GM19043 (cell line): Measurements from ENCODE around the gene KCTD16.
A peak's percentile ranks its signal among the peaks of the same experiment; 100 is the strongest.

Source experiments
- ATAC-seq: cut with Tn5 transposase; IDR thresholded peaks from one replicate; pipeline ENCODE4 v1.9.1; 2021; ENCODE audit warnings: low read depth; ENCODE audit not compliant: unreplicated experiment

KCTD16 gene

DNA sequence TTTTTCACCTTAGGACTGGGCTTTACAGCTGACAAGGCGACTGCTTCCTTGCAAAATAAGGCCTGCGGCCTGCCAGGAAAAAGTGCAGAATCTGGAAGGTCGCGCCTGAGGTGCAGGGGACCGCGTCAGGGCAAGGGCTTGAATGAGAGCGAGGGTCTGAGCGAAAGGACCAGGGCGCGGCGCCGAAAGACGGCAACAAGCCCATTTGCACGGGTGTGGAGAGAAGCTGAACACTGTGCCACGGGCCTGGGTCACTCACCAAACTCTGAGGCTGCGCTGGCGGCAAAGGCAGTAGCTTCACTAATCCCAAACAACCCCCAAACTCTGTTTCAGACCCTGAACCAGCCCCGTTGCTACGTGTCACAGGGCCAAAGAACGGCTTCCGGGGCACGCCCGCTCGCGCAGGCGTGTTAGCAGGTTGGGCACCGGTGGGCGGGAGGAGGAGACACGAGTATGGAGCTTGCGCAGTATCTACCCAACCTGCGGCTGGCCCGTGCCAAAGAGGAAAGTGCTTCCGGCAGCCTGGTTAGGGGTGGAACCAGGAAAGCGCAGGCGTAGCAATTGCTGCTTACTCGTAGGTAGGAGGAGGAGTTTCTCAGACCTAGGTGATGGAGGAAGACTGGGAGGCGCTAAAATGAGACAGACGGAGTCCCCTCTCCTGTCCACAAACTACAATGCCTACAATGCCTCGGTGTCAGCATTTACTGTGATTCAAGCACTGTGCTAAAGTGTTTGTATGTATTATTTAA is at the start of gene KCTD16, which contains the start of gene YIPF5:
Gene KCTD16 (plus strand): TSS at position 598 of the 749 bp plus-strand sequence.
Gene YIPF5 (minus strand): TSS at position 384 of the 749 bp plus-strand sequence. CDS start 704 bp downstream, outside the sequence.
- peak; percentile 99 for ATAC-seq

DNA sequence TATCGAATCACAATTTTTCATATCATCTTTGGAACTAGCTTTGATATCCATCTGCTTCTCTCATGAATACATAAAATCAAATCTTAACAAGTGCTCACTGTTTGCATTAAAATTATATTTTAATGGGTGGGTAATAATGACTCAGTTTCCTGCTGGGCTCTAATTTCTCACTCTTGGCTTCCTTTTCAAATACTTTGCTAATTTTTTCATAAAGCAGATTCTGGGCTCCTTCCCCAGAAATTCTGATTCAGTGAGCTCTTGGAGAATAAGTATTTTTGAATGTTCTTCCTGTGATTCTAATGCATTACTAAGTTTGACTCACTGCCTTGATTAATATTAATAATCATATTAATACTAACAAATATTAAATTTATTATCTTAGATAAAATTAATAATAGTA is 49.1 kb upstream of the KCTD16 start:
- ATAC-seq: no peak

DNA sequence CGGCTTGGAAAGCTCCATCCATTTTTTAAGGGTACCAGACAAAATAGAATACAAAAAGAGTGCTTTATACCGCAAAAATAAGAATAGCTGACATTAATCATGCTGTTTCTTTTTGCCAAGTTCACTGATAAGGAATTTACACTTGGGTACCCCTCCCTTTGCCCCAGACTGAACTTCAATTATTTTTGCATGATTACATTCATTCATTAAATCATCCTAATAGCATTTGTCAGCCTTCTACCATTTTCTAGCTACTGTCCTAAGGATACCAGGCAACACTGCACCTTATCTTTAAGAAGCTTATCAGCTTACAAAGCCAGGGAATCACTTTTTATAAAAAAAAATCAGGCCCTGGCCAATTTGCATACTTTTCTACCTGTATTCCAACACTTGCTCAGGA is 48.6 kb upstream of the KCTD16 start:
- no peak for ATAC-seq

DNA sequence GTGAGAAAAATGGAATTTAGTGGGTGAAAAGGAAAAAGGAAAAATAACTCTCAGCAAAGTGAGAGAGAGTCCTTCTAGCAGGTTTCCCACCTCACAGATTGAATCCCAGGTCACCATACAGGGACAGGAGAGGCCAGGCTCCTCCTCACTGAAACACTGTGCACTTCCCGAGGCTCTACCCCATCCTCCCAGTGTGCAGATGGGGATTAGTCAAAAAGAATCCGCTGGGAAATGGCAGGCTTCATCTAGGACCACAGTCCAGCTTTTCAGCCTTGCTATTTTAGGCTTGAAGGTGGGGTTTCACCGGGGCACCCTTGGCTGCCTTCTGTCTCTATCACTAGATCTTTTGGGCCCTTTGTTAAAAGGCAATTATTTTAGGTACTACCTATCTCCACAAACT is 48.0 kb upstream of the KCTD16 start:
- no peak for ATAC-seq

GRCh38 chr5:144125163-144125726 is 45.4 kb upstream of the KCTD16 start:
- no peak for ATAC-seq

- ATAC-seq: no peak
Observed at GRCh38 chr5:144126707-144127106, 44.0 kb upstream of the KCTD16 start.

- ATAC-seq: no peak
Observed at GRCh38 chr5:144128844-144129243, 41.8 kb upstream of the KCTD16 start.

GRCh38 chr5:144130306-144130705 is 40.4 kb upstream of the KCTD16 start:
- no peak for ATAC-seq

DNA sequence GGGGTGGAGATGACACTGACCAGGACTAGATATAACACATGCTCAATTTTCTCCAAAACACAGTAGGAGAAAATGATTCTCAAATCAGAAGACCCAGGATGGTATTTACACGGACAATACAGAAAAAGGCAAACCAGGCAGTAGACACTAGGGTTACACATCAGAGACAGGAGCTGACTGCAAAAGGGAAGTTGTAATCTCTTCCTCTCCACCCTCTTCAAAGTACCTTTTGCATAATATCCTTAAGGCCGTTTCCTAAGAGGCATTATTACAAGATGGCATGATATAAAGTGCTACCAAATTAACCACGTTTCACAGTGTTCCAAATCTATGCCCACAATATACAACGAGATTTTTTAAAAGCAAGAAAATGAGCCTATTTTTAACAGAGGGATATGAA is 39.4 kb upstream of the KCTD16 start:
- no peak for ATAC-seq

GRCh38 chr5:144133050-144133633 is 37.5 kb upstream of the KCTD16 start:
- ATAC-seq: no peak

- ATAC-seq: no peak
Observed at GRCh38 chr5:144134194-144134826, 36.4 kb upstream of the KCTD16 start.

DNA sequence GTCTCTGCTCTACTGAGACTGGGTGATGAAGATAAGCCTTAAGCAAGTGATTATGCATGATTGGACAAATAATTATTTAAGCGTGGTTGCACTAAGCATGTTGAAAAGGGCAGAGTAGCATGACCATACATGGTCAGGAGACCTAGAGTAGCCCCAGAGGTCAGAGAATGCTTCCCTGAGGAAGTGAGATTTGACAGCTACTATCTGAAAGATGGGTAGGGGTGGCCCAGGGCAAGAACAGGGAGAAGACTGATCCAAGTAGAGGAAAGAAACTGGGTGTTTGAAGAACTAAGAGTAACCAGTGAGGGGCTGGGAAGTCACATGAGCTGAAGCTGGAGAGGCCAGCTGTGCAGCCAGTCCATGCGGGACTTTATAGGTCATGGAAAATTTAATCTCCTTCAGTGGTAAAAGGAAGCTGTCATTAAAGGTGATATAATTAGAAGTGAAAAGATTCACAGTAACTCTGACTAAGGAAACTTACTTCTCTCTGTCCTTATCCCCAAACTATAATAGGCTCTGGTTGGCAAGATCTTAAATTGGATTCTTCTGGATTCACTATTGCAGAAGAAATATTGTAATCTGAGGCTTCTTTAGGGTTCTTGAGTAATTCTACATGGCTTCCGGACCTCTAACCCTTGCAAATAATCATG is 35.4 kb upstream of the KCTD16 start:
- ATAC-seq: no peak

GRCh38 chr5:144139586-144139985 is 31.1 kb upstream of the KCTD16 start:
- no peak for ATAC-seq

DNA sequence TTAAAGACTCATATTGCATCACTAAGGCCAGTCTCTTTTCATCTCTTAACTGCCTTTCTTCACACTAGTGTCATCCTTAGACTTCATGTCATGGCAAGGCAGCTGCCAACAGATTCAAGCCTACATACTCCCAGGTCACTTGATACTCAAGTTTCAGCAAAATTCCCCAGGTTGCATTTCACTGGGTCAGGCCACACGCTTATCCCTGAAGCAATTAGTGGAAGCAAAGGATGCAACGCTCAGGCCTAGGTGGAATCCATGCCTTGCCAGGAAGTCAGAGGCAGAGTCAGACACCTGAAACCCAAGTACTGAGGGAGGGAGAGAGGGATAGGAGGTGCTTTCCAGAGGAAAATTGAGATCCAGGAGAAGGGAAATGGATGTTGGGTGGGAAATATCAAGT is 29.1 kb upstream of the KCTD16 start:
- no peak for ATAC-seq

DNA sequence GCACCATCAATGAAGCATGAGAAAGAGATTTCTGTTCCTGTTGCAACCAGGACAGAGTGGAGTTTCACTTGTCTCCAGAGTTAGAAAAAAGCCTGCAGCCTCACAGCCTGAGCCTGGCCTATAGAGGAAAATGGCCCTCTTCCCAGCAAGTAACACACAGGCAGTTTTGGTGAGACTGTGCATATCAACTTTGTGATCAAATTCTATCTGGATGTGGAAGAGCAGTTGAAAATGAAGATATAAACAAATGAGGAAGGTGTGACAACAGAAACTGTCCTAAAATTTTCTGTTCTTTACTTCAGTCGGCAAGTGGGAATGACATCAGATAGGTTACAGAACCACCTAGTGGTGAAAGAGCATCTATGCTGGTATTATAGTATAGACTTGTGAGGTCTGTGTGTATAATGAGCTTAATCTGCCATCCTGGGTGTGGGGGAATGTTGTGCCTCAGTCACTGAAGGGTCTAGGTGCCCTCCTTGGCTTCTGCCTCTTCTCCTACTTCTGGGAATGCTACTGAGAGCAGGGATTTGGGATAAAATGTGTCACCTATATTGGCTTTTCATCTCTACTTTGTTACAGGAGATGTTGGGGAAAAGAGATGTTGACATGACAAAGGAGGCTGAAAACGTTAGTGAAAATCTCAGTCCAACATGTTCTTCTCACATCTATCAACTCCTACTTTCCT is 28.4 kb upstream of the KCTD16 start:
- ATAC-seq: peak; percentile 97

GRCh38 chr5:144142824-144143162 is 27.9 kb upstream of the KCTD16 start:
- ATAC-seq: no peak

DNA sequence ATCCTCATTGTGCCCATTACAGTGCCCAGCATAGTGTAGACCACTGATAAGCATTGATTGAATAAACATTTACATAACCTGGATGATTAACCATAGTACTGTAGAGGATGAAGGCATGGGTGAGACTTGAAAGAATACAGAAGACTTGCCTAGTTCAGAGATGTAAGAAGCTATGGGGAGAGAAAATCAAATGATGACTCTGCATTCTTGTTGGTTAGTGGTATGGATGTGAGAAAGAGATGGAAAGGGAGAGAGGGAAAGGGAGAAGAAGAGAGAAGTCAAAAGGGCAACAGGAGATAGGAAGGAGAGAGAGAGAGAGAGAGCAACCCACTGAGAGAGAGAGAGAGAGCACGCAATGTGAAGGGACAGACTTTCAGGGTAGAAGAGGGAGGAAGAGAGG is 27.0 kb upstream of the KCTD16 start:
- ATAC-seq: no peak

DNA sequence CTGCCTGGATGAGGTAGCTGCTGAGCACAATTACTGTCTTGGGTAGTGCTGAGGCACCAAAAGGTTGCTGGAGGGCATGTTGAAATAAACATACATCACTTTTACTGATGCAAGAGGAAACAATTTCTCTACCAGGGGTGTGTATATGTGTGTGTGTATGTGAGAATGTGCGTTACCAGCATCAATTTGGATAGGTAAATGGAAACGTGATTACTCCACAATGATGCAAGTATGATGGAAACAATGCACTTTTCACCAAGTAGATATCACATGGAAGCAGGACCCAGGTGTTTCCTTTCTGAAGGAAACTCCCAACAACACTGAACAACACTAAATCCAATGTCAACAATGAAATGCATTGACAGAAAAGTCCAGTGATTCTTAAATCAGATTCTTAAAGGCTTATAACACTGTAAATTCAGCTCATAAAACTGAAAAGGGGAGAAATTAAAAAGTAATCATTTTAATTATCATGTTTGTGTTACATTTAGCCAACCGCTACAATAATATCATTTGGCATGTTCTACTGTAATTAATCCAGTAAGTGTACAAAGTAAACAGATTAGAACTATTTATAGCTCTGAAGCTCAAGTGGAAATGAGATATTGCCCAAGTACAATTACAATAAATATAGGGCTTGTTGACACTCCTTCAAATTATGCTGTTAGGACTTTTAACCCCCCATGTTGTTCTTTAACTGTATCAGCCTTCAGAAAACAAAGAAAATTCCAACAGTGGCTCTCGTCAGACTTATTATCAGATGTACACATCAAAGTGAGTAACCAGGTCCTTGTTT is 25.5 kb upstream of the KCTD16 start:
- no peak for ATAC-seq

GRCh38 chr5:144151026-144151425 is 19.6 kb upstream of the KCTD16 start:
- no peak for ATAC-seq

GRCh38 chr5:144156767-144157171 is 13.9 kb upstream of the KCTD16 start:
- ATAC-seq: no peak
